ENCODE results near the gene RAPGEF4. TPM values are rescaled to one million over a fixed set of nuclear protein-coding genes. Genes with fewer than 3 reads are reported as not detected.

RAPGEF4 gene
- total and polyA plus RNA-seq, 2 of the 8 experiments (the other 6 are each of a cell fraction or from before 2014, with no cell fraction given) = 1.2 to 2.6 TPM

- TF ChIP-seq CTCF (IDR thresholded peaks at IDR 0.05; ENCODE audit: control extremely low read depth in 1 of 3, insufficient read depth in 1 of 3, low read depth in 1 of 3, low read length in 3 of 3) (no peak), SIX5 (IDR thresholded peaks at IDR 0.05; ENCODE audit: low read depth, low read length) (no peak), JUN (IDR thresholded peaks at IDR 0.05; ENCODE audit: low read depth, low read length) (no peak), CREB1 (IDR thresholded peaks at IDR 0.05) (no peak), RNF2 (IDR thresholded peaks at IDR 0.05; ENCODE audit: borderline replicate concordance, low read depth, low read length, missing control alignments, poor library complexity, severe bottlenecking) (no peak), RBBP5 (IDR thresholded peaks at IDR 0.05; ENCODE audit: borderline replicate concordance, low read depth, low read length) (no peak), KDM5A (IDR thresholded peaks at IDR 0.05; ENCODE audit: low read length) (no peak), CEBPB (IDR thresholded peaks at IDR 0.05; ENCODE audit: low read depth, low read length) (no peak), BACH1 (IDR thresholded peaks at IDR 0.05; ENCODE audit: low read length) (no peak)
- no peaks in the 10 kb centered on the region for H3K36me3 ChIP-seq (ENCODE audit: control insufficient read depth in 2 of 4, insufficient read depth in 4 of 4, low read length in 3 of 4)
These were observed 23.4 kb upstream of the RAPGEF4 start for GRCh38 chr2:172712251-172712650.

More at GRCh38 chr2:172712251-172712650, 23.4 kb upstream of the RAPGEF4 start:
- Histone ChIP-seq H2BK12ac (ENCODE audit: low read depth, low read length) (no peak overlapping the region), H3K23me2 (ENCODE audit: low read depth, low read length) (no peaks in the 10 kb centered on the region), H3K4me2 (ENCODE audit: insufficient read depth in 1 of 2, low read depth in 2 of 2, low read length in 2 of 2) (no peak overlapping the region), H3K18ac (ENCODE audit: extremely low read depth, low read length) (no peak overlapping the region), H3K4me1 (replicated peaks in 1 of 4; ENCODE audit: control insufficient read depth in 3 of 4, insufficient read depth in 4 of 4, low read length in 3 of 4) (no peaks in the 10 kb centered on the region), H4K20me1 (replicated peaks in 1 of 2; ENCODE audit: control insufficient read depth in 1 of 2, insufficient read depth in 2 of 2, low read length in 2 of 2) (no peaks in the 10 kb centered on the region), H4K5ac (ENCODE audit: insufficient read length, low read depth, low read length) (no peak overlapping the region), H3K9ac (replicated peaks in 1 of 4; ENCODE audit: extremely low read depth in 1 of 4, low read depth in 3 of 4, low read length in 3 of 4) (no peak overlapping the region), H3K9me3 (ENCODE audit: insufficient read depth in 2 of 2, low read depth in 1 of 2, low read length in 1 of 2) (no peaks in the 10 kb centered on the region), H3K79me1 (ENCODE audit: low read depth, low read length) (no peaks in the 10 kb centered on the region), H2BK120ac (replicated peaks; ENCODE audit: low read depth, low read length) (no peak overlapping the region), H3K27ac (ENCODE audit: low read depth, low read length) (no peak overlapping the region), H4K8ac (ENCODE audit: extremely low read depth, insufficient read depth, low read length) (no peak overlapping the region; the same call in 1 of the 2 replicates), H2BK15ac (ENCODE audit: low read length) (no peak overlapping the region), H2AK5ac (ENCODE audit: low read depth, low read length) (no peak overlapping the region), H3K27me3 (replicated peaks in 1 of 4; ENCODE audit: control insufficient read depth in 3 of 4, extremely low read depth in 1 of 4, insufficient read depth in 3 of 4, low read length in 3 of 4) (no peaks in the 10 kb centered on the region), H3K56ac (replicated peaks; ENCODE audit: insufficient read length, low read depth, low read length) (no peak overlapping the region), H3K23ac (ENCODE audit: insufficient read length) (no peak overlapping the region), H2BK5ac (ENCODE audit: low read depth, low read length) (no peak overlapping the region), H2BK20ac (ENCODE audit: low read length) (no peak overlapping the region), H3K4ac (replicated peaks; ENCODE audit: insufficient read length, low read depth, low read length) (no peak overlapping the region), H2AFZ (ENCODE audit: low read length) (no peak overlapping the region), H3K79me2 (ENCODE audit: control insufficient read depth in 1 of 2, insufficient read depth in 2 of 2, low read length in 2 of 2) (no peaks in the 10 kb centered on the region), H3K4me3 (ENCODE audit: extremely low read depth in 1 of 4, insufficient read depth in 2 of 4, low read depth in 3 of 4, low read length in 4 of 4) (no peak overlapping the region), H4K91ac (replicated peaks; ENCODE audit: insufficient read length, low read length) (no peak overlapping the region), H3K14ac (ENCODE audit: insufficient read length) (no peak overlapping the region)
- 84% methylated on average over 13 of the region's 13 CpGs; no CpG with 5 or more reads in 1 of the 2 experiments for WGBS, 2 experiments (ENCODE audit: extremely low coverage in 1 of 2, insufficient coverage in 1 of 2, insufficient read length in 1 of 2, insufficient replicate concordance in 2 of 2, low coverage in 1 of 2, low lambda C conversion rate in 2 of 2, missing lambda C conversion rate in 1 of 2)
- DNase-seq (ENCODE audit: low read depth in 1 of 2, low spot score in 2 of 2) = no peak
- no peak for FAIRE-seq
- POLR2A ChIA-PET (ENCODE audit: partially characterized antibody) = no interaction called here
- CTCF ChIA-PET (ENCODE audit: partially characterized antibody) = interaction anchor here (0.9 to 2.6 kb wide), 7 partner anchors 9 to 230 kb away, joined by 3 to 13 read pairs (median 4); no protein-coding TSS in a partner anchor

Measured in H1 (cell line).